WTC11 (cell line): Measurements from ENCODE around the gene NID2. TPM values are rescaled to one million over a fixed set of nuclear protein-coding genes. Genes with fewer than 3 reads are reported as not detected.

ENCODE experiments used
- ATAC-seq: fragments of 200-7000 bp; cut with Tn5 transposase; 2 replicates; pipeline ENCODE4 v1.10.0; 2021; ENCODE audit warnings: mild to moderate bottlenecking, moderate library complexity
- CTCF ChIA-PET: fragments of 300-600 bp; sonication (Branson Sonifier 250); formaldehyde crosslinking; loops from one replicate; lab custom pipeline; 2021; ENCODE audit warnings: antibody characterized with exemption; lab: Charles Lee
- POLR2A ChIA-PET: fragments of 350-600 bp; sonication (Branson Sonifier 250); formaldehyde crosslinking; loops from one replicate; lab custom pipeline; 2021; ENCODE audit warnings: antibody characterized with exemption; lab: Charles Lee
- DNase-seq: peaks from one replicate; pipeline ENCODE4 v3.0.0; 2021; ENCODE audit warnings: low spot score
- H3K27ac Mint-ChIP-seq: 2 replicates; pipeline ENCODE4 v1.8.0; 2021; ENCODE audit warnings: mixed read lengths
- H3K27me3 Mint-ChIP-seq: 2 replicates; pipeline ENCODE4 v1.8.0; 2021; ENCODE audit warnings: low read depth, mild to moderate bottlenecking, moderate library complexity, mixed read lengths
- H3K36me3 Mint-ChIP-seq: 2 replicates; pipeline ENCODE4 v1.8.0; 2021; ENCODE audit warnings: mixed read lengths
- H3K4me1 Mint-ChIP-seq: 2 replicates; pipeline ENCODE4 v1.8.0; 2022; ENCODE audit warnings: mixed read lengths
- H3K4me3 Mint-ChIP-seq: 2 replicates; pipeline ENCODE4 v1.8.0; 2021; ENCODE audit warnings: mild to moderate bottlenecking, moderate library complexity, mixed read lengths
- H3K9me3 Mint-ChIP-seq: 2 replicates; pipeline ENCODE4 v1.8.0; 2021; ENCODE audit warnings: mixed read lengths
- ATF1 ChIP-seq: sonication (generic); formaldehyde crosslinking; IDR thresholded peaks from 2 replicates; pipeline ENCODE4 v1.8.1; 2023; ENCODE audit warnings: mild to moderate bottlenecking, moderate library complexity, missing genetic modification reagents
- CBFB ChIP-seq: sonication (generic); formaldehyde crosslinking; IDR thresholded peaks from 2 replicates; pipeline ENCODE4 v1.8.1; 2022; ENCODE audit warnings: mild to moderate bottlenecking, low read depth, missing genetic modification reagents
- ERG ChIP-seq: fragments of 250-450 bp; sonication (Bioruptor Pico); IDR thresholded peaks from 2 replicates; pipeline ENCODE4 v1.8.0; 2021; ENCODE audit warnings: mild to moderate bottlenecking
- FOXP4 ChIP-seq: sonication (generic); formaldehyde crosslinking; IDR thresholded peaks from 2 replicates; pipeline ENCODE4 v1.8.0; 2022; ENCODE audit warnings: mild to moderate bottlenecking, missing genetic modification reagents
- GTF2I ChIP-seq: fragments of 250-450 bp; sonication (Bioruptor Pico); conservative IDR thresholded peaks from 2 replicates; pipeline ENCODE4 v1.4.0; 2021; ENCODE audit warnings: mild to moderate bottlenecking
- HMGXB4 ChIP-seq: sonication (generic); formaldehyde crosslinking; IDR thresholded peaks from 2 replicates; pipeline ENCODE4 v1.8.1; 2023; ENCODE audit warnings: mild to moderate bottlenecking, moderate library complexity, missing genetic modification reagents
- JUN ChIP-seq: sonication (generic); formaldehyde crosslinking; IDR thresholded peaks from 2 replicates; pipeline ENCODE4 v1.8.0; 2023; ENCODE audit warnings: mild to moderate bottlenecking, missing genetic modification reagents
- MLX ChIP-seq: sonication (generic); formaldehyde crosslinking; IDR thresholded peaks from 2 replicates; pipeline ENCODE4 v1.8.1; 2023; ENCODE audit warnings: mild to moderate bottlenecking, missing genetic modification reagents, moderate library complexity
- NFYB ChIP-seq: sonication (generic); formaldehyde crosslinking; conservative IDR thresholded peaks from 2 replicates; pipeline ENCODE4 v1.8.0; 2022; ENCODE audit warnings: low read depth, missing genetic modification reagents
- NR1H2 ChIP-seq: sonication (generic); formaldehyde crosslinking; IDR thresholded peaks from 2 replicates; pipeline ENCODE4 v1.9.0; 2021; ENCODE audit warnings: mild to moderate bottlenecking, moderate library complexity, missing genetic modification reagents
- RELA ChIP-seq: sonication (generic); formaldehyde crosslinking; IDR thresholded peaks from 2 replicates; pipeline ENCODE4 v1.8.1; 2022; ENCODE audit warnings: missing genetic modification reagents, mild to moderate bottlenecking, borderline replicate concordance
- SMAD3 ChIP-seq: sonication (generic); formaldehyde crosslinking; IDR thresholded peaks from 2 replicates; pipeline ENCODE4 v1.8.0; 2022; ENCODE audit warnings: missing genetic modification reagents, mild to moderate bottlenecking, borderline replicate concordance
- SP1 ChIP-seq: sonication (generic); formaldehyde crosslinking; conservative IDR thresholded peaks from 2 replicates; pipeline ENCODE4 v1.8.1; 2022; ENCODE audit warnings: missing genetic modification reagents
- TCF7 ChIP-seq: sonication (generic); formaldehyde crosslinking; IDR thresholded peaks from 2 replicates; pipeline ENCODE4 v1.8.0; 2022; ENCODE audit warnings: mild to moderate bottlenecking, low read depth, missing genetic modification reagents, moderate library complexity
- TEAD1 ChIP-seq: sonication (generic); formaldehyde crosslinking; IDR thresholded peaks from 2 replicates; pipeline ENCODE4 v1.8.0; 2022; ENCODE audit warnings: mild to moderate bottlenecking, missing genetic modification reagents
- ZNF219 ChIP-seq: sonication (generic); formaldehyde crosslinking; IDR thresholded peaks from 2 replicates; pipeline ENCODE4 v1.8.0; 2023; ENCODE audit warnings: missing genetic modification reagents, mild to moderate bottlenecking, borderline replicate concordance
- ZNF416 ChIP-seq: fragments of 250-450 bp; sonication (Bioruptor Pico); IDR thresholded peaks from 2 replicates; pipeline ENCODE4 v1.9.0; 2021; ENCODE audit warnings: mild to moderate bottlenecking, inconsistent platforms
- ZNF671 ChIP-seq: fragments of 250-450 bp; sonication (Bioruptor Pico); IDR thresholded peaks from 2 replicates; pipeline ENCODE4 v1.8.0; 2021; ENCODE audit warnings: mild to moderate bottlenecking
- ZSCAN18 ChIP-seq: fragments of 250-450 bp; sonication (Bioruptor Pico); IDR thresholded peaks from 2 replicates; pipeline ENCODE4 v2.1.2; 2022; ENCODE audit warnings: mild to moderate bottlenecking, moderate library complexity
- total RNA-seq: library from RNA; stranded (reverse); gene quantifications from 3 replicates; pipeline ENCODE4 v1.2.3, GENCODE V29; 2021
- TF ChIP-seq, protein P1 (sequence below): sonication (generic); formaldehyde crosslinking; IDR thresholded peaks from 2 replicates; pipeline ENCODE4 v1.8.0; 2022; ENCODE audit warnings: mild to moderate bottlenecking, missing genetic modification reagents

The NID2 gene
- total RNA-seq, 1 experiment from 2014 or later, result 5.4 TPM

- ATAC-seq, result no peak
- DNase-seq, result no peak
- Mint-ChIP-seq H3K4me3 (no peak overlapping the region), H3K4me1 (peaks cover 23% of the 10 kb centered on the region), H3K27ac (no peak overlapping the region), H3K9me3 (no peaks in the 10 kb centered on the region), H3K36me3 (no peaks in the 10 kb centered on the region), H3K27me3 (peaks cover 35% of the 10 kb centered on the region)
- ChIA-PET POLR2A (no interaction called here), CTCF (interaction anchor here (1.3 kb wide), 1 partner anchor 20 kb away, joined by 3 read pairs; no protein-coding TSS in a partner anchor)
- TF ChIP-seq TCF7 (CRISPR knock-in tag) (no peak), NR1H2 (no peak), ZSCAN18 (CRISPR knock-in tag) (no peak), ZNF671 (CRISPR knock-in tag) (no peak), ZNF219 (CRISPR knock-in tag) (no peak), RELA (CRISPR knock-in tag) (no peak), CBFB (CRISPR knock-in tag) (no peak), NFYB (CRISPR knock-in tag) (no peak), TEAD1 (no peak), ATF1 (CRISPR knock-in tag) (no peak), GTF2I (CRISPR knock-in tag) (no peak), HMGXB4 (CRISPR knock-in tag) (no peak), ERG (CRISPR knock-in tag) (no peak), SP1 (CRISPR knock-in tag) (no peak), JUN (CRISPR knock-in tag) (no peak)
- TF ChIP-seq, protein P1, sequence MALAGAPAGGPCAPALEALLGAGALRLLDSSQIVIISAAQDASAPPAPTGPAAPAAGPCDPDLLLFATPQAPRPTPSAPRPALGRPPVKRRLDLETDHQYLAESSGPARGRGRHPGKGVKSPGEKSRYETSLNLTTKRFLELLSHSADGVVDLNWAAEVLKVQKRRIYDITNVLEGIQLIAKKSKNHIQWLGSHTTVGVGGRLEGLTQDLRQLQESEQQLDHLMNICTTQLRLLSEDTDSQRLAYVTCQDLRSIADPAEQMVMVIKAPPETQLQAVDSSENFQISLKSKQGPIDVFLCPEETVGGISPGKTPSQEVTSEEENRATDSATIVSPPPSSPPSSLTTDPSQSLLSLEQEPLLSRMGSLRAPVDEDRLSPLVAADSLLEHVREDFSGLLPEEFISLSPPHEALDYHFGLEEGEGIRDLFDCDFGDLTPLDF (CRISPR knock-in tag), result no peak
Observed at GRCh38 chr14:52064174-52064573, 4.7 kb downstream of the NID2 start.

- H3K4me1 Mint-ChIP-seq, result peaks cover 23% of the 10 kb centered on the region
- H3K27ac Mint-ChIP-seq, result no peak overlapping the region
- H3K9me3 Mint-ChIP-seq, result no peaks in the 10 kb centered on the region
- no peak overlapping the region for H3K4me3 Mint-ChIP-seq
- ChIA-PET CTCF (interaction anchor here (0.6 to 2.0 kb wide), 3 partner anchors 8 to 242 kb away, joined by 3 to 9 read pairs (median 3); no protein-coding TSS in a partner anchor), POLR2A (no interaction called here)
- peaks cover 28% of the 10 kb centered on the region for H3K27me3 Mint-ChIP-seq
- H3K36me3 Mint-ChIP-seq, result no peaks in the 10 kb centered on the region
- no peak for TF ChIP-seq TEAD1
- TF ChIP-seq SMAD3, result no peak
- no peak for TF ChIP-seq MLX (CRISPR knock-in tag)
- TF ChIP-seq HMGXB4 (CRISPR knock-in tag), result no peak
- no peak for TF ChIP-seq ZSCAN18 (CRISPR knock-in tag)
- no peak for TF ChIP-seq JUN (CRISPR knock-in tag)
- TF ChIP-seq ZNF416 (CRISPR knock-in tag), result no peak
- no peak for TF ChIP-seq ERG (CRISPR knock-in tag)
- TF ChIP-seq FOXP4 (CRISPR knock-in tag), result no peak
- TF ChIP-seq, all 79 proteins: peak for 0
- DNase-seq, result no peak
- peak; percentile 26 for ATAC-seq
Observed at GRCh38 chr14:52063052-52063462, 5.8 kb downstream of the NID2 start.
